ENCODE data around the gene LRRC63.

Gene LRRC63

DNA sequence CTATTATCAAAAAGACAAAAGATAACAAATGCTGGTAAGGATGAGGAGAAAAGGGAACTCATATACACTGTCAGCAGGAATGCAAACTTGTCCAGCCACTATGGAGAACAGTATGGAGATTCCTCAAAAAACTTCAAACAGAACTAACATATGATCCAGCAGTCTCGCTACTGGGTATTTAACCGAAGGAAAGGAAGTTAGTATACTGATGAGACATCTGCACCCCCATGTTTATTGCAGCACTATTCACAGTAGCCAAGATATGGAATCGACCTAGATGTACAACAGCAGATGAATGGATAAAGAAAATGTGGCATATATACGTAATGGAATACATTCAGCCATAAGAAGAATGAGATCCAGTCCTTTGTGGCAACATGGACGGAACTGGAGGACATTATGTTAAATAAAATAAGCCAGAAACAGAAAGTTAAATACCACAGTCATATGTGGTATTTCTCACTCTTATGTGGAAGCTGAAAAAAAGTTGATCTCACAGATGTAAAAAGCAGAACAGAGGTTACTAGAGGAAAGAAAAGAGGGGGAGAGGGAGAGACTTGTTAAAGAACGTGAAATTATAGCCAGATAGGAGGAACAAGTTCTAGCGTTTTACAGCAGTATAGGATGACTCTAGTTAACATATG is 92.1 kb downstream of the LRRC63 start:
- DNase-seq (ENCODE audit: extremely low read depth in 1 of 2, low read depth in 1 of 2), result no peak

DNA sequence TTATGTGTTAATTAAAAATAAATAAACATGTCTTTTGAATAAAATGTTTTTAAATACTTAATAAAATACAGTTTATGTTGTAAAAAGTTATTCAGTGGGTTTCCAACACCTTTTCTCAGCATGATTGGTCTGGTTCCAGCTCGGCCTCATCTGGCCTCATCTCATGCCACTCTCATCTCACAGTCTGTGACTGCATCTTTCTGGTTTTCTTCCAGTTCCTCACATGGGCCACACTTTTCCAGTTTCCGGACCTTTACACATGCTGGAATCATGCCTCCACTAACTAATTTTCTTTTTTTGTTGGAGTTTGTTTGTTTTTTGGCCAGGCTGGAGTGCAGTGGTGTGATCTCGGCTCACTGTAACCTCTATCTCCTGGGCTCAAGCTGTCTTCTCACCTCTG is 92.8 kb downstream of the LRRC63 start:
- DNase-seq (ENCODE audit: extremely low read depth in 1 of 2, low read depth in 1 of 2), result no peak

DNA sequence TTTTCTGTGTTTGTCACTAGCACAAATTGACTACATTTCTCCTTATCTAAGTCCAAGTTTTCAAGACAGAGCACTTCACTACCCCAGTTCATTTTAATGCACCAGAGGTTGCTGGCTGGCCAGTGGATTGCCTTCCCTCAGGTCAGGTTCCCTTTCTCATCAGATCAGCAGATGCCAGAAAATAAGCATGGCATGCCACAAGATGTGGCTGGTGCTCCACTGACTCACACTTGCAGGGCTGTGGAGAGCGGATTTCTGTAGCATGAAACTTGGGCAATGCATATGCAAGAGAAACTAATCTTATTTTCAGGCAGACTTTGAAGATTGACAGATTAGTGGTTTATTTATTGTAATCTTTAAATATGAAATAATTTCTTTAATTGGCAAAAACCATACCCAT is 95.8 kb downstream of the LRRC63 start:
- DNase-seq (ENCODE audit: extremely low read depth in 1 of 2, low read depth in 1 of 2), result no peak

DNA sequence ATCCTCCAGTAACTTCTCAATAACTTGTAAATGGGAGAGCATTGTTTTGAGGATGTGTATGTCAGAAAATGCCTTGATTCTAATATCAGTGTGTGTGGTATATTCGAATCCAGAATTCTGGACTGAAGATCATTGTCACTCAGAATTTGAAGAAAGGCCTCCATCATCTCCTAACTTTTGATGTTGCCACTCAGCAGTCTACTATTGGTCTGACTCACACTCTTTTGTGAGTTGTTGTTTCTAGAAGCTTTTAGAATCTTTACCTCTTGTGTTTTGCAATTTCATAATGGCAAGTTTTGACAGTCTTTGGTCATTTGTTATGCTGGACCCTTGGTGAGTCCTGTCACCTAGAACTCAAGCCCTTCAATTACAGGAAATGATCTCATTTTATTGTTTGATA is 98.3 kb downstream of the LRRC63 start:
- DNase-seq (ENCODE audit: extremely low read depth in 1 of 2, low read depth in 1 of 2), result no peak

DNA sequence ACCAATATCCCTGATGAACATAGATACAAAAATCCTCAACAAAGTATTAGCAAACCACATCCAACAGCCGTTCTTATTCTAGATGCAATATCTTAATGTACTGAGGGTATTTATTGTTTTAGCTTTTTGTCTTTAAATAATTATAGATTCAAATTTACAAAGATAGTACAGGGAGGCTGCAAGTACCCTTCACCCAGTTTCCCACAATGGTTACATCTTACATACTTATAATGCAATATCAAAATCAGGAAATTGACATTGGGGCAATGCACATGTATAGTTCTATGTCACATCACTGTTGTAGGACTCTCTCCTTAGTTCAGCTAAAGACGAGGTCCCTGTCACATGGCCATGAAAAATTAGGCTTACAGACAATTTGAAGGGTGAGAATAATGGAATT is 99.5 kb downstream of the LRRC63 start:
- DNase-seq (ENCODE audit: extremely low read depth in 1 of 2, low read depth in 1 of 2), result no peak

DNA sequence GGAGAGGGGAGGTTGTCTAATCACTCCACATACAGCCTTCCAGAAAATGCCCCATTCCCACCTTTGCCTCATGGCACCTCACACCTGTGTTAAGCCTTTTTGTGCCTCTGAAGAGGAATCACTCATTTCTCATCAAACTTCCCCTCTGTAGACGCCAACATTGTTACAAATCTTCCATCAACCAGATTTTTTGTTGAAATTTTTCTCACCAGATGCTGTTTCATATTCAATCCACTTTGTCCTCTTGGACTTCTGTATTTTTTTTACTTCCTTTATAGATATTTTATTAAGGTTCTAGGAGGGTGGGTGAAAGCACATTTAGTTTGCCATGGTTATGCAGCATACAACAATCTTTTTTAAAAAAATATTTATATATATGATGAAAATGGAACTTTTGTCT is 101.3 kb downstream of the LRRC63 start:
- no peak for DNase-seq (ENCODE audit: extremely low read depth in 1 of 2, low read depth in 1 of 2)

DNA sequence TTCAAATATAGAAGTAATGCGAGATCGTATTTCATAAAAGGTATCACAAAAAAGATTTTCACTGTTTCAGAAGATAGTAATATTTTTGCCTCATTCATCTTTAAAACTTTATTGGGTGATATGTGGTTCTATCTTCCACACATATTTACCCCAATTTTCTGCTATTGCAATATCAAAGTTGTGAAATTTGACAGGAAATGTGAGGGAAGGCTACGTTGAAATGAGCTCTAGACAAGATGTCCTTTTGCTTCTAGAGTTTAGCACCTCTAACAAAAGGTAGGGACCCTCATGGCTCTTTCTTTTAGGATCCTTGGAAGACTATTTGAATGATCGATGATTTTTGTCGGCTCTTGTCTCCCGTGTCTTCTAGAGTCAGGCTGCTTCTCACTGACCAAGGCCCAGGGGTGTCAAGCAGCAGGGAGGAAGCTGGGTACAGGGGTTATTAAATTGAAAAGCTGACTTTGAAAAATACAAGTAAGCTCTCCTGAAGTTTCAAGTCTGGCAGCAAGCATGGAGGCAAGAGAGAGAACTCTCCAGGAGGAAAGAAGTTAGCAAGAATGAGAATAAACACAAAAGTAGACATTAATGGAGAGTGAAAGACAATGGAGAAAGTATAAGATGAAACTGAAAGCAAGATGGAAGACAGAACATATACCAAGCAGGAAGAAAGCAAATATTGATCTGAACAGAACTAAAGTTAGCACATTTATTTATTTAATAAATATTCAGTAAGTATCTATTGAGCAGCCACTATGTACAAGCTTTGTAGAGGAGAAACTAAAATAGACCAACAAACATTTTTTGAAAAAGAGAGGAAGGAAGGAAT is 101.9 kb downstream of the LRRC63 start:
- DNase-seq (ENCODE audit: extremely low read depth in 1 of 2, low read depth in 1 of 2), result no peak

DNA sequence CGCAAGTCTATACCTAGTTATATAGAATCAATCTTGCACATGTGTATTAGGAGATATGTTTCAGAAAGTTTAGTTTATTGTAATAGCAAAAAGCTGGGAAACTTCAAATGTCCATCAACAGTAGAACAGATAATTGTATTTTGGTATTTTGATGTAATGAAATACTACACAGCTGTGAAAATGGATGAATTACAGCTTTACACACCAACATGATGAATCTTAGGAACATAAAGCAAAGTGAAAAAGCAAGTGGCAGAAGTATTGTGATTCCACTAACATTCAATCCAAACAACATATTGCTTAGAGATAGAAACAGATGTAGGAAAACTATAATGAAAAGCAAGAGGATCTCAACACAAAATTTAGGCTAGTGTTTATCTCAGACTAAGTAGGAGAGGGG is 102.9 kb downstream of the LRRC63 start:
- DNase-seq (ENCODE audit: extremely low read depth in 1 of 2, low read depth in 1 of 2), result no peak

DNA sequence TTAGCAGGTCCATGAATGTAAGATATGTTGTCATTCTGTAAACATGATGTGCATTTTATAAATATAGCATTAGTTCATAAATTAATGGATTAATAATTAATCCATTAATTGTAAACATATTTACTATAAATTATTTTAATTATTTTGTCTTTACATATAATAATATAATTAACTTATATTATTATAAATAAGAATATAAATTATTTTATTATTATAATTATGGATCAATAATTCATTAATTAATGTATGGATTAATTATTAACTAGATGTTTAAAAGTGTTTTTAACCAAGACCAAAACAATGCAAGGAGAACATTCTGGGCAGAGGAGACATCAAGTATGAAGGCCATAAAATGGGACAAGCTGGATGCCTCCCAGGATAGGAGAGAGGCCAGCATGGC is 103.3 kb downstream of the LRRC63 start:
- no peak for DNase-seq (ENCODE audit: extremely low read depth in 1 of 2, low read depth in 1 of 2)

DNA sequence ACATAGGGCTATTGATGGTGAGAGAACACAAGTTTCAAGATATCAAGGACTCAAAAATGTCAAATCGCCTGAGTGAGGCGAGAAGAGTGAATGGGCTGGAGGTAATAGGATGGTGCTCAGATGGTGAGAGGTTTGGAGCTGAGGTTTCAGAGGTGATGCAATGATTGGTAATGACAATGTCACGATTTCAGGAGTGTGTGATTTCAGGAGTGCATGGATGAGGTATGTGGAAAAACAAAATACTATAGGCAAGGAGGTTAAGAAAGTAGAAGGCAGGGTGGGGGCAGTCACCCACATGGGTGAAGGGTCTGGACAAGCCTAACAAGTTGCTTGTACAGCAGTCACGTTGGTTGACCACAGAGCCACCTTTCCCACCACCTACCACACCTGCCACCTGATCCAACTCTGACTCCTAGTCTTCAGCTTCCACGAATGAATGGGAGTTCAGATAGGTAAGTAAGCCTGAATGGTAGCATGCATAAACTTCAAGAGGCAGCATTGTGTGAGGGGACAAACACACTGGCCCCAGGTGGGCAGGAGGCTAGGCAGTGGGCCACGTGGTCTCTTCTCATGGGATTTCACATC is 103.9 kb downstream of the LRRC63 start:
- no peak for DNase-seq (ENCODE audit: extremely low read depth in 1 of 2, low read depth in 1 of 2)

DNA sequence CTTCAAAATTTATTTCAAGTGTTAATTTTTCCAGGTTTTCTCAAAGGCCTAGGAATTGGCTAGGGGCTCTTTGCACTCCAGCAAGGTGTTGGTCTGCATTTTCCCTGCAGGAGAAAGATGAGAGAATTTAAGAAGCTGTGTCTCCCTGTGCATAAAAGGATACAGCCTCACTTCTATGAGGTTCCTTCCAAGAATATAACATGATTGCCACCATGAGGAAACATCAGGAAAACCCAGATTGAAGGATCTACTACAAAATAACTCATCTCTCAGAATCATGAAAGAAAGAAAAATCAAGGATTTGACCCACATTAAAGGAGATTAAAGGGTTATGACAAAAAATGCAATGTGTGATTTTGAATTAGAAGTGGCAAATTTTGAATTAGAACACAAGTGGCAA is 105.4 kb downstream of the LRRC63 start:
- no peak for DNase-seq (ENCODE audit: extremely low read depth in 1 of 2, low read depth in 1 of 2)

DNA sequence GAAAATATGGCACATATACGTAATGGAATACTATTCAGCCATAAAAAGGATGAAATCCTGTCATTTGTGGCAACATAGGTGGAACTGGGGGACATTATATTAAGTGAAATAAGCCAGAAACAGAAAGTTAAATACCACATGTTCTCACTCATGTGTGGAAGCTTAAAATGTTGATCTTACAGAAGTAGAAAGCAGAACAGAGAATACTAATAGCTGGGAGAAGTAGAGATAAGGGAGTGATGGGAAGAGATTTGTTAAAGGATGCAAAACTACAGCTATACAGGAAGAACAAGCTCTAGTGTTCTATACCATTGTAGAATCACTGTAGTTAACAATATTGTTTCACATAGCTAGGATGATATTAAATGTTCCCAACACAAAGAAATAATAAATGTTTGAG is 107.3 kb downstream of the LRRC63 start:
- DNase-seq (ENCODE audit: extremely low read depth in 1 of 2, low read depth in 1 of 2), result no peak

DNA sequence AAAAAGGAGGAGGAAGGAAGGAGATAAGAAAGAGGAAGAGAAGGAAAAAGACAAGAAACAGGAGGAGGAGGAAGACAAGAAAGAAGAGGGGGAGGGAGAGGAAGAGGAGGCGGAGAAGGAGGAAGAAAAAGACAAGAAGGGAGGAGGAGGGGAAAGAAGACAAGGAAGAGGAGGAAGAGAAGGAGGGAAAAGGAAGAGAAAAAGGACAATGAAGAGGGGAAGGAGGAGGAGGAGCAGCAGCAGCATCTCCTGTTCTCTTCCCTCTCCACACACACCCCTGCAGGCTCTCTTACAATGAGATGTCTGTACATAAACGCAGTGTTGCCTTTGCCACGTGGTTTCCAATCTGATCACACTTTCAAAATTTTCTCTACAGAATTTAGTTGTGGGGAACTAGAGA is 108.7 kb downstream of the LRRC63 start:
- DNase-seq (ENCODE audit: extremely low read depth in 1 of 2, low read depth in 1 of 2), result no peak

DNA sequence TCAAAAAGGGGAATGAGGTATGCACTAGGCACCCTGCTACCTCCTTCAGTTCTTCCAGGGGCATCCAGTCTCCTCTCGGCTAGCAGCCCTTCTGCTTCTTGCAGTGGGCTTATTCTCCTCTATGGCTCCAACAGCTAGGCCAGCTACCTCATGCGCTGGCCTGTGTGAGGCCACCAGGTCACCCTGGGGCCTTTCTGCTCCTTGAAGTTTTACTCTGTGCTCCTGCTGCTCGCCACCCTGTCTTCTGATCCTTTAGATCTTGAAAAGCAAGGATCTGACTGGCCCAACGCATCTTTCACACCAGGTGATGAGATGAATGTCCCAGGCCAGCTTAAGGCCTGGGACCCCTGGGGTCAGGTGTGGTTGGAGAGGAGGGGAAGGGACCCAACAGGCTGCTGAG is 109.1 kb downstream of the LRRC63 start:
- no peak for DNase-seq (ENCODE audit: extremely low read depth in 1 of 2, low read depth in 1 of 2)

DNA sequence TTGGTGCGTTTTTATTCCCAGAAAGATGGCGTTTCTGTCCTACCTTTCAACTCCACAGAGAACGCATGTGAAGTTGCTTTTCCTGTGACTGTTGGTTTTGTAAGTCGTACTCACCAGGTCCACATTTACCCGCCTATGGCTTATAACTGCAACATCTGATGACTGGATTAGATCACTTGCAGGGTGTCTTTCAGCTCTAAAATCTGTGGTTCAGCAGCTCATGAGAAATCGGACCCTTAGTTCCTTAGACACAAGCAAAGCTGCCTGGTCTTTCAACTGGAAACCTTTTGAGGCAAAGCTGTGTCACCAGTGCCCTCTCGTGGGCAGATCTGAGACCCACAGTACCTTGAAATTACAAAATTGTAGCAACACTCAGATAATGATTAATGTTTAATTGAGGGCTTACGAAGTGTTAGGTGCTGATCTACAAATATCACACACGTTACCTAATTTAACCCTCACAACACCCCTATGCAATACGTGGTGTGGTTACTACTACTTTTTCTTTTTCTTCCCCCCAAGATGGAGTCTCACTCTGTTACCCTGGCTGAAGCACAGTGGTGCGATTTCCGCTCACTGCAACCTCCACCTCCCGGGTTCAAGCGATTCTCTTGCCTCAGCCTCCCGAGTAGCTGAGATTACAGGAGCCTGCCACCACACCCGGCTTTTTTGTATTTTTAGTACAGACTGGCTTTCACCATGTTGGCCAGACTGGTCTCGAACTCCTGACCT is 109.9 kb downstream of the LRRC63 start:
- DNase-seq (ENCODE audit: extremely low read depth in 1 of 2, low read depth in 1 of 2), result peak; percentile 45 to 51

DNA sequence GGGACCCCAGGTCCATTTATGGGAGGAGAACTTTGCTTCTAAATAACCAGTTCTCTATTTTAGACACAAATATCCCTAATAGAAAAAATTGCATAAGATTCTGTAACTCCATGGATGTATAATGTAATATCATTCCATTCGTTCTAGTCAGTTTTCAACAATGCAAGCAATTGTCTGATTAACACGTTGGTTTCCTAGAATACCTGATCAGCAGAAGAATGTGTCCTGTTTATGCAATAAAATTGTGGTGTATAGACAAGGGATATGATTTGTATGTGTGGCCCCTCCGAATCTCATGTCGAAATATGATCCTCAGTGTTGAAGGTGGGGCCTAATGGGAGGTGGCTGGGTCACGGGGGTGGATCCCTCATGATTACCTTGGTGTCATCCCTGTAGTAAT is 113.2 kb downstream of the LRRC63 start:
- DNase-seq (ENCODE audit: extremely low read depth in 1 of 2, low read depth in 1 of 2), result no peak

Data from activated CD8-positive, alpha-beta memory T cell treated with anti-CD3 and anti-CD28 coated beads for 1 hour (primary cell).